ENCODE measurements around the gene DERL3. TPM values are rescaled to one million over a fixed set of nuclear protein-coding genes. Genes with fewer than 3 reads are reported as not detected.
A peak's percentile ranks its signal among the peaks of the same experiment; 100 is the strongest.

Gene DERL3
- total and polyA plus RNA-seq, 2 of the 13 experiments (the other 11 are each of a cell fraction or from before 2014, with no cell fraction given) = not detected

GRCh38 chr22:23849009-23850006, 10.5 kb upstream of the DERL3 start (continued):
- TF ChIP-seq ATAD3A (CRISPR knock-in tag; IDR thresholded peaks at IDR 0.05) (no peak), NFE2L1 (CRISPR knock-in tag; IDR thresholded peaks at IDR 0.05; ENCODE audit: borderline replicate concordance) (no peak), RERE (CRISPR knock-in tag; IDR thresholded peaks at IDR 0.05; ENCODE audit: low read depth) (no peak), GPBP1L1 (CRISPR knock-in tag; IDR thresholded peaks at IDR 0.05) (no peak), WIZ (CRISPR knock-in tag; IDR thresholded peaks at IDR 0.05) (0 out of 2 replicates have a peak, but pooled peaks have one; percentile 33), ARID2 (CRISPR knock-in tag; IDR thresholded peaks at IDR 0.05; ENCODE audit: borderline replicate concordance) (no peak), ZNF614 (CRISPR knock-in tag; IDR thresholded peaks at IDR 0.05; ENCODE audit: borderline replicate concordance) (0 out of 2 replicates have a peak, but pooled peaks have one; percentile 74), SKI (IDR thresholded peaks at IDR 0.05; ENCODE audit: partially characterized antibody) (no peak)
- TF ChIP-seq, protein P1, sequence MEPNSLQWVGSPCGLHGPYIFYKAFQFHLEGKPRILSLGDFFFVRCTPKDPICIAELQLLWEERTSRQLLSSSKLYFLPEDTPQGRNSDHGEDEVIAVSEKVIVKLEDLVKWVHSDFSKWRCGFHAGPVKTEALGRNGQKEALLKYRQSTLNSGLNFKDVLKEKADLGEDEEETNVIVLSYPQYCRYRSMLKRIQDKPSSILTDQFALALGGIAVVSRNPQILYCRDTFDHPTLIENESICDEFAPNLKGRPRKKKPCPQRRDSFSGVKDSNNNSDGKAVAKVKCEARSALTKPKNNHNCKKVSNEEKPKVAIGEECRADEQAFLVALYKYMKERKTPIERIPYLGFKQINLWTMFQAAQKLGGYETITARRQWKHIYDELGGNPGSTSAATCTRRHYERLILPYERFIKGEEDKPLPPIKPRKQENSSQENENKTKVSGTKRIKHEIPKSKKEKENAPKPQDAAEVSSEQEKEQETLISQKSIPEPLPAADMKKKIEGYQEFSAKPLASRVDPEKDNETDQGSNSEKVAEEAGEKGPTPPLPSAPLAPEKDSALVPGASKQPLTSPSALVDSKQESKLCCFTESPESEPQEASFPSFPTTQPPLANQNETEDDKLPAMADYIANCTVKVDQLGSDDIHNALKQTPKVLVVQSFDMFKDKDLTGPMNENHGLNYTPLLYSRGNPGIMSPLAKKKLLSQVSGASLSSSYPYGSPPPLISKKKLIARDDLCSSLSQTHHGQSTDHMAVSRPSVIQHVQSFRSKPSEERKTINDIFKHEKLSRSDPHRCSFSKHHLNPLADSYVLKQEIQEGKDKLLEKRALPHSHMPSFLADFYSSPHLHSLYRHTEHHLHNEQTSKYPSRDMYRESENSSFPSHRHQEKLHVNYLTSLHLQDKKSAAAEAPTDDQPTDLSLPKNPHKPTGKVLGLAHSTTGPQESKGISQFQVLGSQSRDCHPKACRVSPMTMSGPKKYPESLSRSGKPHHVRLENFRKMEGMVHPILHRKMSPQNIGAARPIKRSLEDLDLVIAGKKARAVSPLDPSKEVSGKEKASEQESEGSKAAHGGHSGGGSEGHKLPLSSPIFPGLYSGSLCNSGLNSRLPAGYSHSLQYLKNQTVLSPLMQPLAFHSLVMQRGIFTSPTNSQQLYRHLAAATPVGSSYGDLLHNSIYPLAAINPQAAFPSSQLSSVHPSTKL (CRISPR knock-in tag; IDR thresholded peaks at IDR 0.05) = peak; percentile 54; the same call in 1 of the 2 replicates
- TF ChIP-seq, protein P2, sequence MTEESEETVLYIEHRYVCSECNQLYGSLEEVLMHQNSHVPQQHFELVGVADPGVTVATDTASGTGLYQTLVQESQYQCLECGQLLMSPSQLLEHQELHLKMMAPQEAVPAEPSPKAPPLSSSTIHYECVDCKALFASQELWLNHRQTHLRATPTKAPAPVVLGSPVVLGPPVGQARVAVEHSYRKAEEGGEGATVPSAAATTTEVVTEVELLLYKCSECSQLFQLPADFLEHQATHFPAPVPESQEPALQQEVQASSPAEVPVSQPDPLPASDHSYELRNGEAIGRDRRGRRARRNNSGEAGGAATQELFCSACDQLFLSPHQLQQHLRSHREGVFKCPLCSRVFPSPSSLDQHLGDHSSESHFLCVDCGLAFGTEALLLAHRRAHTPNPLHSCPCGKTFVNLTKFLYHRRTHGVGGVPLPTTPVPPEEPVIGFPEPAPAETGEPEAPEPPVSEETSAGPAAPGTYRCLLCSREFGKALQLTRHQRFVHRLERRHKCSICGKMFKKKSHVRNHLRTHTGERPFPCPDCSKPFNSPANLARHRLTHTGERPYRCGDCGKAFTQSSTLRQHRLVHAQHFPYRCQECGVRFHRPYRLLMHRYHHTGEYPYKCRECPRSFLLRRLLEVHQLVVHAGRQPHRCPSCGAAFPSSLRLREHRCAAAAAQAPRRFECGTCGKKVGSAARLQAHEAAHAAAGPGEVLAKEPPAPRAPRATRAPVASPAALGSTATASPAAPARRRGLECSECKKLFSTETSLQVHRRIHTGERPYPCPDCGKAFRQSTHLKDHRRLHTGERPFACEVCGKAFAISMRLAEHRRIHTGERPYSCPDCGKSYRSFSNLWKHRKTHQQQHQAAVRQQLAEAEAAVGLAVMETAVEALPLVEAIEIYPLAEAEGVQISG (CRISPR knock-in tag; IDR thresholded peaks at IDR 0.05) = peak; percentile 80
